ENCODE data around the gene FZD10.

Gene FZD10

DNA sequence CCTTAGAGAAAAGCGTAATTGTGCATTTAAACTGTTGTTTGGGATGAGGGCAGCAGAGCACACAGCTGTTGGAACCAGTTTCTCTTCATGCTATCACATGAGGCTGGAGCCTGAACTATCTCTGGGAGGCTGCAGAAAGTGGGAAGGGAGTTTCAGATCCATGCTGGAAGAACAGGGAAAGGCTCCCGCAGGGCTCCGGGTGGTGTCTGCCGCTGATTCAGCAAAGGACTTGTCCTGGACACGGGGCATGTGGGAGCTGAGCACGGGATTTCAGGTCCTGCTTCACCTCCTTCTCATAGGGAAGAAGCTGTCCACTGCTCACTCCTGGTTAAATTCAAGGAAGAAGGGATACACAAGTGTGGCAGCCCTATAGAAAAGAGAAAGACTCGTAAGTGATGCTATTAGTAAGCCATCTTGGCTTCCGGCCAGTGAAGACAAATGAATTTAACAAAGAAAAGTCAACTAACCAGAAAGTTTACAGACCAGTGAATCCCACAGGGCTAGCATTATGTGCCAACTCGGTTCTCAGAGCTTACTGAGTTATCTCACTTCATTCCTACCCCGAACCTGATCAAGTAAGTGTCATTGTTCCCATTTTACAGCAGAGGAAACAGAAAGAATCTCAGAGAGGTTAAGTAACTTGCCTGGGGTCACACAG, 6.7 kb upstream of the FZD10 start:
- no peak for DNase-seq (ENCODE audit: low read depth in 1 of 2, low spot score in 1 of 2)
- peaks cover 15% of the 10 kb centered on the region for H3K27me3 ChIP-seq (ENCODE audit: insufficient read depth, poor library complexity, severe bottlenecking)
- no peak overlapping the region for H3K27ac ChIP-seq (replicated peaks)
- H3K4me3 ChIP-seq (replicated peaks; ENCODE audit: insufficient read depth, low read length): no peak overlapping the region
- TF ChIP-seq GABPA (IDR thresholded peaks at IDR 0.05; ENCODE audit: low read depth) (no peak), POLR2AphosphoS5 (IDR thresholded peaks at IDR 0.05; ENCODE audit: low read depth) (no peak)

DNA sequence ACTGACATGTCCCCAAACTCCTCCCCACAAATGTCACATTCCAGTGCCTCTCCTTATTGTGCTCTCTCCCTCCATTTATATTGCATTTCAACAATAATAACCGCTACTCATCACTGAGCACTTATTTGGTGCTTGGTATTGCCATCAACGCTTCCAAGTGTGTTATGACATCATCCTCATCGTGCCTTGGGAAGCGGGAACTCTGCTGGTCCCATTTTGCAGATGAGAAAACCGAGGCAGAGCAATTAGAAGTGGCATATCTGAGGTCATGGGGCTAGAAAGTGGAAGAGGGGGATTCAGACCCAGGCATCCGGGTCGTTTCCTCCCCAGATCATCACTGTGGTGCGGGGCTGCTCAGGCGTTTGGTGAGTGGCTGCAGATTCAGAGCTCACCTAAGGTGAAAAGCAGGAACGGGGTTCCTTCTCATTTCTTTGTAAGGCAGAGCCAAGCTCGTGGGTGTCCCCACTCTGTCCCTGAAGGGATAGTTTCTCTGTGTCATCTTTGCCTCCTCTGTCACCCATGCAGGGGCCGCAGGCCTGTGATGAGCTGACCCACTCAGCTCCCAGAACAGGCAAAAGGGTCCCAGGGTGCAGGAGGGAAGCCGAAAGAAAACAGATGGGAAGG, 5.5 kb upstream of the FZD10 start:
- Histone ChIP-seq H3K27ac (replicated peaks) (no peak overlapping the region), H3K27me3 (ENCODE audit: insufficient read depth, poor library complexity, severe bottlenecking) (peaks cover 27% of the 10 kb centered on the region), H3K4me3 (replicated peaks; ENCODE audit: insufficient read depth, low read length) (no peak overlapping the region)
- TF ChIP-seq CTCF (IDR thresholded peaks at IDR 0.05; ENCODE audit: insufficient read depth, low read length): no peak
- no peak for TF ChIP-seq GABPA (IDR thresholded peaks at IDR 0.05; ENCODE audit: low read depth)
- TF ChIP-seq REST (IDR thresholded peaks at IDR 0.05; ENCODE audit: insufficient replicate concordance, low read depth): no peak
- no peak for TF ChIP-seq POLR2AphosphoS5 (IDR thresholded peaks at IDR 0.05; ENCODE audit: low read depth)
- DNase-seq (ENCODE audit: low read depth in 1 of 2, low spot score in 1 of 2): no peak

- H3K27ac ChIP-seq (replicated peaks): no peak overlapping the region
Observed at GRCh38 chr12:130157998-130158753, 4.1 kb upstream of the FZD10 start.

More at GRCh38 chr12:130157998-130158753, 4.1 kb upstream of the FZD10 start:
- DNase-seq (ENCODE audit: low read depth in 1 of 2, low spot score in 1 of 2): no peak
- peaks cover 32% of the 10 kb centered on the region for H3K27me3 ChIP-seq (ENCODE audit: insufficient read depth, poor library complexity, severe bottlenecking)
- no peak for TF ChIP-seq SPI1 (IDR thresholded peaks at IDR 0.05; ENCODE audit: borderline replicate concordance, low read depth)
- TF ChIP-seq CTCF (IDR thresholded peaks at IDR 0.05; ENCODE audit: insufficient read depth, low read length): no peak
- no peak for TF ChIP-seq GABPA (IDR thresholded peaks at IDR 0.05; ENCODE audit: low read depth)
- no peak for TF ChIP-seq REST (IDR thresholded peaks at IDR 0.05; ENCODE audit: insufficient replicate concordance, low read depth)
- no peak for TF ChIP-seq POLR2AphosphoS5 (IDR thresholded peaks at IDR 0.05; ENCODE audit: low read depth)
- H3K4me3 ChIP-seq (replicated peaks; ENCODE audit: insufficient read depth, low read length): no peak overlapping the region

Measured in HL-60 (cell line).